HEK293 (cell line): ENCODE data around the gene GMPR2.

Experiments
- EGR2 ChIP-seq: fragments of 450-650 bp; formaldehyde crosslinking; IDR thresholded peaks from 2 replicates; pipeline ENCODE4 v1.5.1; 2016; ENCODE audit warnings: low read depth, missing biosample characterization, missing genetic modification characterization
- HOXD13 ChIP-seq: sonication (generic); formaldehyde crosslinking; IDR thresholded peaks from 2 replicates; pipeline ENCODE4 v1.8.0; 2022; ENCODE audit warnings: missing genetic modification reagents, borderline replicate concordance
- KLF16 ChIP-seq: fragments of 450-650 bp; formaldehyde crosslinking; IDR thresholded peaks from 2 replicates; pipeline ENCODE4 v1.5.1; 2017; ENCODE audit warnings: missing biosample characterization, missing genetic modification characterization
- KLF17 ChIP-seq: fragments of 450-650 bp; formaldehyde crosslinking; IDR thresholded peaks from 2 replicates; pipeline ENCODE4 v1.5.1; 2016; ENCODE audit warnings: missing biosample characterization, missing genetic modification characterization
- KLF7 ChIP-seq: fragments of 450-650 bp; formaldehyde crosslinking; IDR thresholded peaks from 2 replicates; pipeline ENCODE4 v1.5.1; 2016; ENCODE audit warnings: missing biosample characterization, missing genetic modification characterization, borderline replicate concordance
- MYNN ChIP-seq: fragments of 450-650 bp; formaldehyde crosslinking; IDR thresholded peaks from 2 replicates; pipeline ENCODE4 v1.5.1; 2016; ENCODE audit warnings: missing biosample characterization, missing genetic modification characterization, borderline replicate concordance
- OSR2 ChIP-seq: fragments of 450-650 bp; formaldehyde crosslinking; IDR thresholded peaks from 2 replicates; pipeline ENCODE4 v1.5.1; 2016; ENCODE audit warnings: missing biosample characterization, missing genetic modification characterization
- SCRT1 ChIP-seq: fragments of 450-650 bp; formaldehyde crosslinking; IDR thresholded peaks from 2 replicates; pipeline ENCODE4 v1.5.1; 2016; ENCODE audit warnings: missing biosample characterization, missing genetic modification characterization, borderline replicate concordance
- SP2 ChIP-seq: fragments of 450-650 bp; formaldehyde crosslinking; IDR thresholded peaks from 2 replicates; pipeline ENCODE4 v1.5.1; 2016; ENCODE audit warnings: missing biosample characterization, missing genetic modification characterization
- YY1 ChIP-seq: fragments of 450-650 bp; formaldehyde crosslinking; IDR thresholded peaks from 2 replicates; pipeline ENCODE4 v1.5.1; 2018; ENCODE audit warnings: missing biosample characterization, missing genetic modification characterization
- YY2 ChIP-seq: fragments of 450-650 bp; formaldehyde crosslinking; IDR thresholded peaks from 2 replicates; pipeline ENCODE4 v1.5.1; 2016; ENCODE audit warnings: missing biosample characterization, missing genetic modification characterization
- ZBTB1 ChIP-seq: fragments of 450-650 bp; formaldehyde crosslinking; IDR thresholded peaks from 2 replicates; pipeline ENCODE4 v1.5.1; 2016; ENCODE audit warnings: missing biosample characterization, missing genetic modification characterization
- ZBTB21 ChIP-seq: fragments of 450-650 bp; formaldehyde crosslinking; IDR thresholded peaks from 2 replicates; pipeline ENCODE4 v1.5.1; 2017; ENCODE audit warnings: missing biosample characterization, missing genetic modification characterization
- ZBTB48 ChIP-seq: fragments of 450-650 bp; formaldehyde crosslinking; IDR thresholded peaks from 2 replicates; pipeline ENCODE4 v1.5.1; 2016; ENCODE audit warnings: missing biosample characterization, missing genetic modification characterization
- ZFHX2 ChIP-seq: fragments of 450-650 bp; formaldehyde crosslinking; conservative IDR thresholded peaks from 2 replicates; pipeline ENCODE4 v1.5.1; 2016; ENCODE audit warnings: missing biosample characterization, missing genetic modification characterization
- ZFP41 ChIP-seq: fragments of 450-650 bp; formaldehyde crosslinking; IDR thresholded peaks from 2 replicates; pipeline ENCODE4 v1.5.1; 2016; ENCODE audit warnings: missing biosample characterization, missing genetic modification characterization, borderline replicate concordance
- ZNF169 ChIP-seq: fragments of 450-650 bp; formaldehyde crosslinking; IDR thresholded peaks from 2 replicates; pipeline ENCODE4 v1.5.1; 2016; ENCODE audit warnings: missing biosample characterization, missing genetic modification characterization
- ZNF341 ChIP-seq: fragments of 450-650 bp; formaldehyde crosslinking; IDR thresholded peaks from 2 replicates; pipeline ENCODE4; 2016; ENCODE audit warnings: low read depth, missing biosample characterization, missing genetic modification characterization
- ZNF416 ChIP-seq: fragments of 450-650 bp; formaldehyde crosslinking; IDR thresholded peaks from 2 replicates; pipeline ENCODE4 v1.5.1; 2016; ENCODE audit warnings: missing biosample characterization, missing genetic modification characterization
- ZNF501 ChIP-seq: fragments of 450-650 bp; formaldehyde crosslinking; IDR thresholded peaks from 2 replicates; pipeline ENCODE4 v1.5.1; 2016; ENCODE audit warnings: missing biosample characterization, missing genetic modification characterization
- ZNF530 ChIP-seq: fragments of 450-650 bp; formaldehyde crosslinking; IDR thresholded peaks from 2 replicates; pipeline ENCODE4 v1.5.1; 2016; ENCODE audit warnings: low read depth, missing biosample characterization, missing genetic modification characterization
- ZNF561 ChIP-seq: fragments of 450-650 bp; IDR thresholded peaks from 2 replicates; pipeline ENCODE4 v1.5.1; 2018; ENCODE audit warnings: missing biosample characterization, missing genetic modification characterization, borderline replicate concordance
- ZNF571 ChIP-seq: fragments of 450-650 bp; formaldehyde crosslinking; IDR thresholded peaks from 2 replicates; pipeline ENCODE4 v1.5.0; 2017; ENCODE audit warnings: missing biosample characterization, missing genetic modification characterization
- ZNF624 ChIP-seq: fragments of 450-650 bp; formaldehyde crosslinking; IDR thresholded peaks from 2 replicates; pipeline ENCODE4 v1.5.1; 2017; ENCODE audit warnings: missing biosample characterization, missing genetic modification characterization
- ZNF776 ChIP-seq: fragments of 450-650 bp; formaldehyde crosslinking; IDR thresholded peaks from 2 replicates; pipeline ENCODE4 v1.5.0; 2017; ENCODE audit warnings: missing biosample characterization, missing genetic modification characterization, borderline replicate concordance
- ZSCAN23 ChIP-seq: fragments of 450-650 bp; formaldehyde crosslinking; IDR thresholded peaks from 2 replicates; pipeline ENCODE4 v1.5.1; 2016; ENCODE audit warnings: missing biosample characterization, missing genetic modification characterization
- TF ChIP-seq, protein P1 (sequence below): fragments of 450-650 bp; formaldehyde crosslinking; IDR thresholded peaks from 2 replicates; pipeline ENCODE4 v1.5.1; 2016; ENCODE audit warnings: missing biosample characterization, missing genetic modification characterization
- TF ChIP-seq, protein P2 (sequence below): fragments of 450-650 bp; formaldehyde crosslinking; optimal IDR thresholded peaks from 2 replicates; pipeline ENCODE3; 2016; ENCODE audit warnings: missing biosample characterization, mild to moderate bottlenecking, missing genetic modification characterization
- TF ChIP-seq, protein P3 (sequence below): fragments of 450-650 bp; formaldehyde crosslinking; IDR thresholded peaks from 2 replicates; pipeline ENCODE4 v1.5.1; 2017; ENCODE audit warnings: missing biosample characterization, missing genetic modification characterization

GMPR2 gene

DNA sequence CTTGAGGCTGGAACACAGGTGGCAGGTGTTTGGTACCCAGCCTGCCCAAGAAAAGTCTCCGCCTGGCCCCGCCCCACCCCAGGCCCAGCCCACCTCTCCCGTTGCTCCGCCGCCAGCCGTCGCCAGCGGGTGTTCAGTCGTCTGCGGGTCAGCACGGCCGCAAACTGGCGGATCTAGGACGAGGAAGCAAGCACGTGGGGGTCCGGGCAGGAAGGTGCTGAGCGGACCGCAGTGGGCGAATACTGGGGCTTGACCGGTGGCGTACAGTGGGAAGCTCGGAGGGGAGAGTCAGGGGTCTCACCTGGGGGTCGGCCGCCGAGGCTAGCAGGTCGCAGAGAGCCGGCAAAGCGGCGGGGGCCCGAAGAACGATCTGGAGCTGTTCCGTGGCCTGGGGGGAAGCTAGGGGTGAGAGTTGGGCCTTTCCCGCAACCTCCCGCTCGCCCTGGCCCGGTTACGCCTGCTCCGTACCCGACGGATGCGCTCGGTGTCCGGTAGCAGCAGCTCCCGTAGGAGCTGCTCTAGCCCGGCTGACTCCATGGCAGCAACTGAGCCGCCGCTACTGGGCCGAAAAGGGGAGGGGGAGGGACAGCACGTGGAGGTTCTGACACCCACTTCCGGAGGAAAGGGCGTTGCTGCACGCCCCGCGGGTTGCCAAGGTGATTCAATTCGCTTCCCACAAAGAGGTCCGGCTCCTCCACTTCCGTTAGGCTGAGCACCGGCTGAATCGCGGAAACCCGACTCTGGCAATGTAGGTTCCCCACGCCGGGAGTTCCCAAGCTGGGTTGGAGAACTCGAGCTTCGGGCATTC lies 44.3 kb upstream of the GMPR2 start, which contains the start of gene IPO4 (continued):
- TF ChIP-seq, protein P1, sequence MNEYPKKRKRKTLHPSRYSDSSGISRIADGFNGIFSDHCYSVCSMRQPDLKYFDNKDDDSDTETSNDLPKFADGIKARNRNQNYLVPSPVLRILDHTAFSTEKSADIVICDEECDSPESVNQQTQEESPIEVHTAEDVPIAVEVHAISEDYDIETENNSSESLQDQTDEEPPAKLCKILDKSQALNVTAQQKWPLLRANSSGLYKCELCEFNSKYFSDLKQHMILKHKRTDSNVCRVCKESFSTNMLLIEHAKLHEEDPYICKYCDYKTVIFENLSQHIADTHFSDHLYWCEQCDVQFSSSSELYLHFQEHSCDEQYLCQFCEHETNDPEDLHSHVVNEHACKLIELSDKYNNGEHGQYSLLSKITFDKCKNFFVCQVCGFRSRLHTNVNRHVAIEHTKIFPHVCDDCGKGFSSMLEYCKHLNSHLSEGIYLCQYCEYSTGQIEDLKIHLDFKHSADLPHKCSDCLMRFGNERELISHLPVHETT (tag by site-specific recombination), result peak; percentile 99
- TF ChIP-seq ZNF571 (tag by site-specific recombination) (no peak), KLF16 (tag by site-specific recombination) (peak; percentile 99), ZBTB48 (tag by site-specific recombination) (peak; percentile 45; the same call in 1 of the 2 replicates), ZNF561 (tag by site-specific recombination) (peak; percentile 97), ZFP41 (tag by site-specific recombination) (no peak), YY1 (tag by site-specific recombination) (peak; percentile 71; the same call in 1 of the 2 replicates), ZNF776 (no peak), ZNF501 (peak; percentile 90), ZNF416 (tag by site-specific recombination) (no peak), SCRT1 (tag by site-specific recombination) (no peak), ZNF530 (no peak), ZBTB21 (tag by site-specific recombination) (peak; percentile 49; the same call in 1 of the 2 replicates), SP2 (tag by site-specific recombination) (peak; percentile 88), OSR2 (tag by site-specific recombination) (peak; percentile 99), KLF7 (peak; percentile 98), HOXD13 (CRISPR knock-in tag) (0 out of 2 replicates have a peak, but pooled peaks have one; percentile 43), YY2 (tag by site-specific recombination) (0 out of 2 replicates have a peak, but pooled peaks have one; percentile 60), EGR2 (tag by site-specific recombination) (peak; percentile 57), ZFHX2 (peak; percentile 51; the same call in 1 of the 2 replicates), ZSCAN23 (tag by site-specific recombination) (peak; percentile 96; the same call in 1 of the 2 replicates), ZNF341 (tag by site-specific recombination) (peak; percentile 86), MYNN (no peak), ZNF169 (tag by site-specific recombination) (no peak), KLF17 (tag by site-specific recombination) (peak; percentile 99), ZBTB1 (0 out of 2 replicates have a peak, but pooled peaks have one; percentile 20), ZNF624 (tag by site-specific recombination) (no peak)
- TF ChIP-seq, protein P2, sequence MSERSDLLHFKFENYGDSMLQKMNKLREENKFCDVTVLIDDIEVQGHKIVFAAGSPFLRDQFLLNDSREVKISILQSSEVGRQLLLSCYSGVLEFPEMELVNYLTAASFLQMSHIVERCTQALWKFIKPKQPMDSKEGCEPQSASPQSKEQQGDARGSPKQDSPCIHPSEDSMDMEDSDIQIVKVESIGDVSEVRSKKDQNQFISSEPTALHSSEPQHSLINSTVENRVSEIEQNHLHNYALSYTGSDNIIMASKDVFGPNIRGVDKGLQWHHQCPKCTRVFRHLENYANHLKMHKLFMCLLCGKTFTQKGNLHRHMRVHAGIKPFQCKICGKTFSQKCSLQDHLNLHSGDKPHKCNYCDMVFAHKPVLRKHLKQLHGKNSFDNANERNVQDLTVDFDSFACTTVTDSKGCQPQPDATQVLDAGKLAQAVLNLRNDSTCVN (tag by site-specific recombination), result peak; percentile 46
- TF ChIP-seq, protein P3, sequence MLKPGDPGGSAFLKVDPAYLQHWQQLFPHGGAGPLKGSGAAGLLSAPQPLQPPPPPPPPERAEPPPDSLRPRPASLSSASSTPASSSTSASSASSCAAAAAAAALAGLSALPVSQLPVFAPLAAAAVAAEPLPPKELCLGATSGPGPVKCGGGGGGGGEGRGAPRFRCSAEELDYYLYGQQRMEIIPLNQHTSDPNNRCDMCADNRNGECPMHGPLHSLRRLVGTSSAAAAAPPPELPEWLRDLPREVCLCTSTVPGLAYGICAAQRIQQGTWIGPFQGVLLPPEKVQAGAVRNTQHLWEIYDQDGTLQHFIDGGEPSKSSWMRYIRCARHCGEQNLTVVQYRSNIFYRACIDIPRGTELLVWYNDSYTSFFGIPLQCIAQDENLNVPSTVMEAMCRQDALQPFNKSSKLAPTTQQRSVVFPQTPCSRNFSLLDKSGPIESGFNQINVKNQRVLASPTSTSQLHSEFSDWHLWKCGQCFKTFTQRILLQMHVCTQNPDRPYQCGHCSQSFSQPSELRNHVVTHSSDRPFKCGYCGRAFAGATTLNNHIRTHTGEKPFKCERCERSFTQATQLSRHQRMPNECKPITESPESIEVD (tag by site-specific recombination), result 0 out of 2 replicates have a peak, but pooled peaks have one; percentile 15
